Liver (tissue), 9 donors: ENCODE measurements around the gene ABCG2. TPM values are rescaled to one million over a fixed set of nuclear protein-coding genes. Genes with fewer than 3 reads are reported as not detected.
"Not testable (repeated sequence)": the region's sequence is repeated elsewhere in the genome, so short reads cannot be mapped to it uniquely, and the experiment has no call there.

ENCODE experiments used
- DNase-seq: peaks from one replicate; pipeline ENCODE4 v3.0.0-alpha.2; 2017; ENCODE audit warnings: low spot score
- H3K27ac ChIP-seq, 2 donors: one replicate each; pipeline ENCODE4 v1.7.0; 2013; ENCODE audit warnings: inconsistent platforms in 2 of 2, low read length in 2 of 2, control low read depth in 1 of 2, low read depth in 1 of 2, mild to moderate bottlenecking in 1 of 2
- H3K27me3 ChIP-seq, 4 donors: one replicate each; pipeline versions ENCODE4 v1.6.1 to v1.7.0; 2013; ENCODE audit warnings: low read length in 3 of 4, inconsistent platforms in 1 of 4, mild to moderate bottlenecking in 1 of 4, moderate library complexity in 1 of 4; ENCODE audit not compliant: control insufficient read depth in 4 of 4, insufficient read depth in 4 of 4
- H3K36me3 ChIP-seq, 4 donors: one replicate each; pipeline versions ENCODE4 v1.6.1 to v1.7.0; 2013; ENCODE audit warnings: low read length in 3 of 4, mild to moderate bottlenecking in 3 of 4, low read depth in 1 of 4, moderate library complexity in 1 of 4; ENCODE audit not compliant: control insufficient read depth in 4 of 4, insufficient read depth in 3 of 4
- H3K4me1 ChIP-seq, 4 donors: one replicate each; pipeline versions ENCODE4 v1.6.1 to v1.7.0; 2013; ENCODE audit warnings: low read length in 3 of 4, mild to moderate bottlenecking in 3 of 4, moderate library complexity in 1 of 4; ENCODE audit not compliant: control insufficient read depth in 4 of 4, insufficient read depth in 4 of 4
- H3K4me3 ChIP-seq, 3 donors: one replicate each; pipeline versions ENCODE4 v1.6.1 to v1.7.0; 2013; ENCODE audit warnings: low read length in 3 of 3, control low read depth in 1 of 3, low read depth in 1 of 3, mild to moderate bottlenecking in 1 of 3
- H3K9ac ChIP-seq, 2 donors: one replicate each; pipeline ENCODE4 v1.7.0; 2013; ENCODE audit warnings: low read length in 2 of 2, mild to moderate bottlenecking in 2 of 2, moderate library complexity in 2 of 2, control low read depth in 1 of 2, low read depth in 1 of 2
- H3K9me3 ChIP-seq, 4 donors: one replicate each; pipeline versions ENCODE4 v1.6.1 to v1.7.0; 2013; ENCODE audit warnings: low read length in 3 of 4; ENCODE audit not compliant: control insufficient read depth in 4 of 4
- EGR1 ChIP-seq, 2 donors: IDR thresholded peaks; 2 replicates each; pipeline ENCODE4 v1.6.1; 2016 to 2018; ENCODE audit warnings: antibody characterized with exemption in 2 of 2, low read depth in 2 of 2
- FOXA1 ChIP-seq: IDR thresholded peaks from 2 replicates; pipeline ENCODE4 v1.6.1; 2016; ENCODE audit warnings: antibody characterized with exemption
- FOXA2 ChIP-seq: IDR thresholded peaks from 2 replicates; pipeline ENCODE4 v1.6.1; 2016; ENCODE audit warnings: antibody characterized with exemption
- GABPA ChIP-seq, 2 donors: IDR thresholded peaks in 1 of 2; conservative IDR thresholded peaks in 1 of 2; 2 replicates each; pipeline ENCODE4 v1.6.1; 2016; ENCODE audit warnings: antibody characterized with exemption in 2 of 2, mild to moderate bottlenecking in 1 of 2, moderate library complexity in 1 of 2
- HNF4A ChIP-seq, 2 donors: conservative IDR thresholded peaks; 2 replicates each; pipeline ENCODE4 v1.6.1; 2016; ENCODE audit warnings: antibody characterized with exemption in 2 of 2, mild to moderate bottlenecking in 2 of 2
- JUND ChIP-seq, 2 donors: IDR thresholded peaks; 2 replicates each; pipeline ENCODE4 v1.6.1; 2016; ENCODE audit warnings: antibody characterized with exemption in 2 of 2
- NR2F2 ChIP-seq: IDR thresholded peaks from 2 replicates; pipeline ENCODE4 v1.6.1; 2016; ENCODE audit warnings: antibody characterized with exemption
- RXRA ChIP-seq, 2 donors: IDR thresholded peaks; 2 replicates each; pipeline ENCODE4 v1.6.1; 2017 to 2018; ENCODE audit warnings: antibody characterized with exemption in 2 of 2, mild to moderate bottlenecking in 1 of 2
- SP1 ChIP-seq: IDR thresholded peaks from 2 replicates; pipeline ENCODE4 v1.6.1; 2018; ENCODE audit warnings: antibody characterized with exemption, mild to moderate bottlenecking
- YY1 ChIP-seq: IDR thresholded peaks from 2 replicates; pipeline ENCODE4 v1.6.1; 2016; ENCODE audit warnings: antibody characterized with exemption, mild to moderate bottlenecking
- WGBS: extraction: QIAGEN DNeasy Blood & Tissue Kit; methylation state at CpG from one replicate; pipeline ENCODE4 v1.1.7; 2013; 5-methylcytosine and 5-hydroxymethylcytosine counted together
- polyA plus RNA-seq, 2 donors: library from polyadenylated mRNA; stranded (reverse) in 1 of 2; unstranded in 1 of 2; fragments of 200-250 nt in 1 of 2; fragments of >200 nt in 1 of 2; fragmentation: Nextera tagmentation in 1 of 2; extraction: Ambion mirVana in 1 of 2; gene quantifications; one replicate each; pipeline versions ENCODE4 v1.2.1 to v1.2.3, GENCODE V29; 2013 to 2015
- total RNA-seq, 2 donors: library from RNA; depleted of rRNA; stranded (reverse); fragments of >200 nt; gene quantifications; one replicate each; pipeline ENCODE4 v1.2.3, GENCODE V29; 2014
- TF ChIP-seq, protein P1 (sequence below): IDR thresholded peaks from 2 replicates; pipeline ENCODE4 v1.6.1; 2016; ENCODE audit warnings: antibody characterized with exemption
- TF ChIP-seq, protein P2 (sequence below): IDR thresholded peaks from 2 replicates; pipeline ENCODE4 v1.6.1; 2016; ENCODE audit warnings: antibody characterized with exemption
- TF ChIP-seq, protein P3 (sequence below): fragments of 150-350 bp; IDR thresholded peaks from 2 replicates; pipeline ENCODE4 v1.5.1; 2017; ENCODE audit warnings: improper control_type of control experiment, low read depth, low read length; ENCODE audit not compliant: missing input control
- TF ChIP-seq, protein P4 (sequence below): IDR thresholded peaks from 2 replicates; pipeline ENCODE4 v1.6.1; 2016; ENCODE audit warnings: antibody characterized with exemption, mild to moderate bottlenecking
- donor health status: healthy.
- donor health status: healthy.
- donor health status: healthy.
- donor health status: healthy.
- donor health status: healthy.

Gene ABCG2
- total and polyA plus RNA-seq, 4 donors: 1.9 to 23.6 (median 7.0) TPM

DNA sequence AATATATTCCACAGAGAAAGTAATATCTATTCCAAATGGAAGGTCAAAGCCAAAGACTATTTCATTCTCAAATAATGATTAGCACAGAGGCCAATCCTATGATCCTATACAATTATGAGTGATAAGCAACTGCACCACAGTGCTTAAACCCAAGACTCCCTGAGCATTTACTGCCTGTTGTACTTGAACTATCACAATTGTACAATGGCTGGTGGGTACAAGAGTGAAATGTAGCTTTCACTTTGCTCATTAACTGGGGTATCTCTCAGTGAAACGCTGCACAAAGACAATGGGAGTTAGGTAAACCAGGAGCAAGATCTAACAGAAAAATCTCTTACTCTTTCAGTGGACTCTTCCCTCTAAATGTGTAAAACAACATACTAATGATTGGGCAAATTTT is 24.3 kb downstream of the ABCG2 start:
- Histone ChIP-seq H3K36me3 (peaks cover 0 to 11% (median 4%) of the 10 kb centered on the region in 4 donors), H3K27me3 (no peaks in the 10 kb centered on the region), H3K4me3 (no peak overlapping the region), H3K27ac (no peak overlapping the region), H3K4me1 (peaks cover 4 to 24% (median 13%) of the 10 kb centered on the region in 4 donors), H3K9ac (no peak overlapping the region), H3K9me3 (no peaks in the 10 kb centered on the region)
- DNase-seq: no peak
- WGBS: 58% methylated on average over 1 of the region's 1 CpG
- TF ChIP-seq YY1 (peak; percentile 18), JUND (IDR thresholded peaks at IDR 0.05) (no peak)

DNA sequence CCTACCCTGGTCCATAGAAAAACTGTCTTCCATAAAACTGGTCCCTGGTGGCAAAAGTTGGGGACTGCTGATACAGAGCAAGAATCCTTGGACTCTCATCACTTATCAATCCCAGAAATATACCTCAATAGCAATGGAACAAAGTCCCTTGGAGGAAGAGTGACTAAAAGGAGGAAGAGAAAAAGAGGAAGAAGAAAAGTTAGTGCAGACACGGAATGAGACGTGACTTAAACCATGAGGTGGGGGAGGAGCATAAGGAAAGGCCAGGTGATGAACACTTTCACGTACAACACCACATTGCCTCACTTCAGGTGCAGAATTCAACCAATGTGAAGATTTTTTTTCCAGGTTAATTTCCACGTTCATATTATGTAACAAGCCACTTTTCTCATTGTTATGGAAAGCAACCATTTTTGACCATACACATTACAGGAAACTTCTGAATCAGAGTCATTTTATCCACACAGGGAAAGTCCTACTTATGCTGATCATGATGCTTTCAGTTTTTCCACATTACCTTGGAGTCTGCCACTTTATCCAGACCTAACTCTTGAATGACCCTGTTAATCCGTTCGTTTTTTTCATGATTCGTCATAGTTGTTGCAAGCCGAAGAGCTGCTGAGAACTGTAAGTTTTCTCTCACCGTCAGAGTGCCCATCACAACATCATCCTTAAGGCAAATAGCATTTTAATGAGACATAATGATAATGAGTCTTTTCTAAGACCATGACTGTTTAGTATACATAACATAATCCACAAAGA is 27.7 kb downstream of the ABCG2 start:
- DNase-seq: no peak
- WGBS: 90% methylated on average over 9 of the region's 9 CpGs
- no peak for TF ChIP-seq EGR1 (IDR thresholded peaks at IDR 0.05; ENCODE audit: low read depth in 2 of 2)
- TF ChIP-seq YY1: no peak
- TF ChIP-seq, protein P1, sequence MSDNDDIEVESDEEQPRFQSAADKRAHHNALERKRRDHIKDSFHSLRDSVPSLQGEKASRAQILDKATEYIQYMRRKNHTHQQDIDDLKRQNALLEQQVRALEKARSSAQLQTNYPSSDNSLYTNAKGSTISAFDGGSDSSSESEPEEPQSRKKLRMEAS: no peak
- TF ChIP-seq SP1: no peak

DNA sequence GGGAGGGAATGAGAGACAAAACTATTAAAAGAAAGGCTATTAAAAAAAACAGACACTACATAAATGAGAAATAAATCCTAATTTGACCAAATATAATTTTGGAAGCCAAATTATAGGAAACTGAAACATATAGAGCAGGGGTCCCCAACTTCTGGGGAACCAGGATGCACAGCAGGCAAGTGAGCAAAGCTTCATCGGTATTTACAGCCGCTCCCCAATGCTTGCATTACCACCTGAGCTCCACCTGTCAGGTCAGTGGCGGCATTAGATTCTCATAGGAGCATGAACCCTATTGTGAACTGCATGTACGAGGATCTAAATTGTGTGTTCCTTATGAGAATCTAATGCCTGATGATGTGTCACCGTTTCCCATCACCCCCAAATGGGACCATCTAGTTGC is 28.4 kb downstream of the ABCG2 start:
- no peak for DNase-seq
- 97% methylated on average over 5 of the region's 5 CpGs for WGBS
- Histone ChIP-seq H3K9ac (no peak overlapping the region), H3K4me3 (no peak overlapping the region), H3K4me1 (peaks cover 3 to 11% (median 4%) of the 10 kb centered on the region in 4 donors), H3K36me3 (peaks cover 0 to 13% (median 4%) of the 10 kb centered on the region in 4 donors), H3K27ac (no peak overlapping the region), H3K27me3 (no peaks in the 10 kb centered on the region), H3K9me3 (no peaks in the 10 kb centered on the region)
- TF ChIP-seq, protein P2, sequence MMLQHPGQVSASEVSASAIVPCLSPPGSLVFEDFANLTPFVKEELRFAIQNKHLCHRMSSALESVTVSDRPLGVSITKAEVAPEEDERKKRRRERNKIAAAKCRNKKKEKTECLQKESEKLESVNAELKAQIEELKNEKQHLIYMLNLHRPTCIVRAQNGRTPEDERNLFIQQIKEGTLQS: no peak
- TF ChIP-seq, protein P3, sequence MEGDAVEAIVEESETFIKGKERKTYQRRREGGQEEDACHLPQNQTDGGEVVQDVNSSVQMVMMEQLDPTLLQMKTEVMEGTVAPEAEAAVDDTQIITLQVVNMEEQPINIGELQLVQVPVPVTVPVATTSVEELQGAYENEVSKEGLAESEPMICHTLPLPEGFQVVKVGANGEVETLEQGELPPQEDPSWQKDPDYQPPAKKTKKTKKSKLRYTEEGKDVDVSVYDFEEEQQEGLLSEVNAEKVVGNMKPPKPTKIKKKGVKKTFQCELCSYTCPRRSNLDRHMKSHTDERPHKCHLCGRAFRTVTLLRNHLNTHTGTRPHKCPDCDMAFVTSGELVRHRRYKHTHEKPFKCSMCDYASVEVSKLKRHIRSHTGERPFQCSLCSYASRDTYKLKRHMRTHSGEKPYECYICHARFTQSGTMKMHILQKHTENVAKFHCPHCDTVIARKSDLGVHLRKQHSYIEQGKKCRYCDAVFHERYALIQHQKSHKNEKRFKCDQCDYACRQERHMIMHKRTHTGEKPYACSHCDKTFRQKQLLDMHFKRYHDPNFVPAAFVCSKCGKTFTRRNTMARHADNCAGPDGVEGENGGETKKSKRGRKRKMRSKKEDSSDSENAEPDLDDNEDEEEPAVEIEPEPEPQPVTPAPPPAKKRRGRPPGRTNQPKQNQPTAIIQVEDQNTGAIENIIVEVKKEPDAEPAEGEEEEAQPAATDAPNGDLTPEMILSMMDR: no peak
- TF ChIP-seq NR2F2: no peak
- TF ChIP-seq YY1: no peak
- no peak for TF ChIP-seq EGR1 (IDR thresholded peaks at IDR 0.05; ENCODE audit: low read depth in 2 of 2)
- TF ChIP-seq, protein P4, sequence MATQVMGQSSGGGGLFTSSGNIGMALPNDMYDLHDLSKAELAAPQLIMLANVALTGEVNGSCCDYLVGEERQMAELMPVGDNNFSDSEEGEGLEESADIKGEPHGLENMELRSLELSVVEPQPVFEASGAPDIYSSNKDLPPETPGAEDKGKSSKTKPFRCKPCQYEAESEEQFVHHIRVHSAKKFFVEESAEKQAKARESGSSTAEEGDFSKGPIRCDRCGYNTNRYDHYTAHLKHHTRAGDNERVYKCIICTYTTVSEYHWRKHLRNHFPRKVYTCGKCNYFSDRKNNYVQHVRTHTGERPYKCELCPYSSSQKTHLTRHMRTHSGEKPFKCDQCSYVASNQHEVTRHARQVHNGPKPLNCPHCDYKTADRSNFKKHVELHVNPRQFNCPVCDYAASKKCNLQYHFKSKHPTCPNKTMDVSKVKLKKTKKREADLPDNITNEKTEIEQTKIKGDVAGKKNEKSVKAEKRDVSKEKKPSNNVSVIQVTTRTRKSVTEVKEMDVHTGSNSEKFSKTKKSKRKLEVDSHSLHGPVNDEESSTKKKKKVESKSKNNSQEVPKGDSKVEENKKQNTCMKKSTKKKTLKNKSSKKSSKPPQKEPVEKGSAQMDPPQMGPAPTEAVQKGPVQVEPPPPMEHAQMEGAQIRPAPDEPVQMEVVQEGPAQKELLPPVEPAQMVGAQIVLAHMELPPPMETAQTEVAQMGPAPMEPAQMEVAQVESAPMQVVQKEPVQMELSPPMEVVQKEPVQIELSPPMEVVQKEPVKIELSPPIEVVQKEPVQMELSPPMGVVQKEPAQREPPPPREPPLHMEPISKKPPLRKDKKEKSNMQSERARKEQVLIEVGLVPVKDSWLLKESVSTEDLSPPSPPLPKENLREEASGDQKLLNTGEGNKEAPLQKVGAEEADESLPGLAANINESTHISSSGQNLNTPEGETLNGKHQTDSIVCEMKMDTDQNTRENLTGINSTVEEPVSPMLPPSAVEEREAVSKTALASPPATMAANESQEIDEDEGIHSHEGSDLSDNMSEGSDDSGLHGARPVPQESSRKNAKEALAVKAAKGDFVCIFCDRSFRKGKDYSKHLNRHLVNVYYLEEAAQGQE: no peak
- TF ChIP-seq GABPA (IDR thresholded peaks at IDR 0.05 in 1 of 2, conservative IDR thresholded peaks at IDR 0.05 in 1 of 2): no peak
- no peak for TF ChIP-seq FOXA1
- TF ChIP-seq FOXA2: no peak
- TF ChIP-seq HNF4A (conservative IDR thresholded peaks at IDR 0.05): no peak
- TF ChIP-seq RXRA (IDR thresholded peaks at IDR 0.05): no peak
- TF ChIP-seq JUND (IDR thresholded peaks at IDR 0.05): no peak

More for the DNA sequence above, 27.7 kb downstream of the ABCG2 start:
- H3K4me1 ChIP-seq: peaks cover 4 to 17% (median 9%) of the 10 kb centered on the region in 4 donors
- no peaks in the 10 kb centered on the region for H3K9me3 ChIP-seq
- H3K4me3 ChIP-seq: no peak overlapping the region
- H3K36me3 ChIP-seq: peaks cover 0 to 13% (median 4%) of the 10 kb centered on the region in 4 donors
- no peak overlapping the region for H3K27ac ChIP-seq
- H3K9ac ChIP-seq: no peak overlapping the region
- H3K27me3 ChIP-seq: no peaks in the 10 kb centered on the region

DNA sequence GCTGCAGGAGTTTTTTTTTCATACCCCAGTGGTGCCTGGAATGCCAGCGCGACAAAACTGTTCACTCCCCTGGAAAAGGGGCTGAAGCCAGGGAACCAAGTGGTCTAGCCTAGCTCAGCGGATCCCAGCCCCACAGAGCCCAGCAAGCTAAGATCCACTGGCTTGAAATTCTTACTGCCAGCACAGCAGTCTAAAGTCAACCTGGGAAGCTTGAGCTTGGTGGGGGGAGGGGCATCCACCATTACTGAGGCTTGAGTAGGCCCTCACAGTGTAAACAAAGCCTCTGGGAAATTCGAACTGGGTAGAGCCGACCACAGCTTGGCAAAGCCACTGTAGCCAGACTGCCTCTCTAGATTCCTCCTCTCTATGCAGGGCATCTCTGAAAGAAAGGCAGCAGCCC is 36.2 kb downstream of the ABCG2 start:
- not testable (repeated sequence) for H3K27me3 ChIP-seq, H3K4me3 ChIP-seq, H3K36me3 ChIP-seq, H3K9ac ChIP-seq, H3K27ac ChIP-seq, H3K4me1 ChIP-seq, H3K9me3 ChIP-seq, DNase-seq
- 81% methylated on average over 5 of the region's 5 CpGs for WGBS
